Motor neuron (in vitro differentiated cells): ENCODE measurements around the gene KRTAP1-4. TPM values are rescaled to one million over a fixed set of nuclear protein-coding genes. Genes with fewer than 3 reads are reported as not detected.
"Not testable (repeated sequence)": the region's sequence is repeated elsewhere in the genome, so short reads cannot be mapped to it uniquely, and the experiment has no call there.

Experiments used
- ATAC-seq, 8 experiments: fragments of 200-7000 bp; cut with Tn5 transposase; replicated peaks in 6 of 8; 2 replicates each; pipeline ENCODE4 v1.8.0; 2021; ENCODE audit warnings: mild to moderate bottlenecking in 8 of 8, moderate library complexity in 8 of 8
- H3K27ac ChIP-seq, 2 donors: fragments of 250-450 bp; sonication (Bioruptor Pico); 2 replicates each; pipeline ENCODE4 v1.9.0; 2021; ENCODE audit warnings: antibody characterized with exemption in 2 of 2, mild to moderate bottlenecking in 2 of 2, moderate library complexity in 1 of 2
- H3K4me1 ChIP-seq, 2 donors: fragments of 250-450 bp; sonication (Bioruptor Pico); replicated peaks in 1 of 2; 2 replicates each; pipeline ENCODE4 v1.6.1; 2021; ENCODE audit warnings: antibody characterized with exemption in 2 of 2, mild to moderate bottlenecking in 2 of 2, moderate library complexity in 1 of 2
- H3K4me3 ChIP-seq, 5 donors: fragments of 250-450 bp; sonication (Bioruptor Pico); 2 replicates each; pipeline ENCODE4 v1.9.0; 2021; ENCODE audit warnings: antibody characterized with exemption in 5 of 5, mild to moderate bottlenecking in 5 of 5, moderate library complexity in 4 of 5
- WGBS, 10 experiments: fragments of 450-650 bp; shearing (Covaris generic); methylation state at CpG; one replicate each; pipeline ENCODE4 v1.0.0; 2022; 5-methylcytosine and 5-hydroxymethylcytosine counted together
- in situ Hi-C, 9 experiments: fragments of 400-800 bp; cut with MboI; loops; one replicate each; pipeline ENCODE4 v1.15.0; 2021; ENCODE audit warnings: low sequenced_read_pairs in 9 of 9, low pct_unique_long_range_greater_than_20kb in 2 of 9; ENCODE audit not compliant: unreplicated experiment in 9 of 9
- total RNA-seq, 8 experiments: library from RNA; unstranded; fragments of 300-600 nt; gene quantifications; 2 replicates each; pipeline versions ENCODE4 v1.2.3 to v1.2.4, GENCODE V29; 2022

KRTAP1-4 gene
- total RNA-seq, 8 experiments from 2014 or later = not detected

DNA sequence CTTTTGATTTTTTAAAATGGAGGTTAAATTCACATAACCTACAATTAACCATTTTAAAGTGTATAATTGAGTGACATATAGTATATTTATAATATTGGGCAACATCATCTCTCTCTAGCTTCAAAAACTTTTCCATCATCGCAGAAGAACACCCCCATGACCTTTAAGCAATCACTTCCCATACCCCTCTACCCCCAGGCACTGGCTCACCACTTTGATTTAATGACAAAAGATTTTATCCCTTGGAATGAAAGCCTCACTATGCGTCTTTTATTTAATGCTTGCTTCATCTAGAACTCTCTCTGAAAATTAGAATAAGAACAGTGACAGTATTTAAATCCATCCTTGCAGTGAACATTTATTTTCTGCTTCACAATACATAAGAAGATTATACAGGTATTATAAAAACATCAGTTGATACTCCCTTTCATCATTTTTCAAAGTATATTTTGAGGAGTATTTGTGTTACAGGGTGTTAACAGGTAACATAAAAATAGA, 7.9 kb upstream of the KRTAP1-4 start:
- H3K4me1 ChIP-seq = no peaks in the 10 kb centered on the region
- WGBS, 10 experiments = 38 to 100% (median 50%) methylated on average over 1 to 2 of the region's 2 CpGs; no CpG with 5 or more reads in 1 of the 10 experiments
- no peak overlapping the region for H3K4me3 ChIP-seq
- in situ Hi-C loops = no loop called here
- no peak for ATAC-seq
- no peak overlapping the region for H3K27ac ChIP-seq

DNA sequence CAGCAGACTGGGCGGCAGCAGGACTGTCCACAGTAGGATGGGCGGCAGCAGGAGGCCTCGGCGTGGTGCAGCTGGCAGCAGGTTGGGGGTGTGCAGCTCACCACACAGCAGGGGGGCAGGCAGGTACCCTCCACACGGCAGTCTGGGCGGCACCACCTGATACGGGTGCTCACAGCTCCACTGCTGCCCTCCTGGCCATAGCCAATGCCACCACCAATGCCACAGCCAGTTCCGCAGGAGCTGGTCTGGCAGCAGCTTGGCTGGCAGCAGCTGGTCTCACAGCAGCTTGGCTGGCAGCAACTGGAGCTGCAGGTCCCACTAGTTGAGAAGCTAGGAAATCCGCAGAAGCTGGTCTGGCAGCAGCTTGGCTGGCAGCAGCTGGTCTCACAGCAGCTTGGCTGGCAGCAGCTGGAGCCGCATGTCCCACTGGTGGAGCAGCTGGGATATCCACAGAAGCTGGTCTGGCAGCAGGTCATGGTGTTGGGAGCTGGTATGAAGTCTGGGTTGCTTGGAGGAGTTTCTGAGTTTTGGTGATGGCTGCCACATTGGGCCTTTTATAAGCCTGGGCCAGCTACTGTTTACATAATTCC, 4.4 kb upstream of the KRTAP1-4 start, which contains the start of gene KRTAP1-3:
KRTAP1-3 (minus strand) TSS at position 529 of the 590 bp plus-strand sequence; CDS start at position 476, 53 bp downstream.
- H3K4me1 ChIP-seq, in situ Hi-C loops, H3K27ac ChIP-seq, H3K4me3 ChIP-seq, ATAC-seq: not testable (repeated sequence)
- 70 to 100% (median 89%) methylated on average over 2 to 6 of the region's 10 CpGs; no CpG with 5 or more reads in 4 of the 10 experiments for WGBS, 10 experiments

DNA sequence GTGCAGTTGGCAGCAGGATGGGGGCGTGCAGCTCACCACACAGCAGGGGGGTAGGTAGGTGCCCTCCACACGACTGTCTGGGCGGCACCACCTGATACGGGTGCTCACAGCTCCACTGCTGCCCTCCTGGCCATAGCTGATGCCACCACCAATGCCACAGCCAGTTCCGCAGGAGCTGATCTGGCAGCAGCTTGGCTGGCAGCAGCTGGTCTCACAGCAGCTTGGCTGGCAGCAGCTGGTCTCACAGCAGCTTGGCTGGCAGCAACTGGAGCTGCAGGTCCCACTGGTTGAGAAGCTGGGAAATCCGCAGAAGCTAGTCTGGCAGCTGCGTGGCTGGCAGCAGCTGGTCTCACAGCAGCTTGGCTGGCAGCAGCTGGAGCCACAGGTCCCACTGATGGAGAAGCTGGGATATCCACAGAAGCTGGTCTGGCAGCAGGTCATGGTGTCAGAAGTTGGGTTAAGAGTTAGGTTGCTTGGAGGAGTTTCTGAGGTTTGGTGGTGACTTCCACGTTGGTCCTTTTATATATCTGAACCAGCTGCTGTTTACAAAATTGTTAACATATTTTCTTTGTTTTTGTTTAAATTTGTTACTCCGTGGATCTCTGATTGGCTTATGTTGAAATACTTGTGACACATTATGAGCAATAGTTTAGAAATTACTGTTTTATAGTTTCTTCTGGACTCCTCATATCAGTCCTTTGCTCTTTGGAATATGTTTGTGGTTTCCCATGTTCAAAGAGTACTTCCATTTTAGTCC, 3.1 kb downstream of the KRTAP1-4 start, which contains the start of gene KRTAP1-5:
KRTAP1-5 (minus strand) TSS at position 494 of the 757 bp plus-strand sequence; CDS start at position 441, 53 bp downstream.
- WGBS, 10 experiments = 0 to 83% (median 64%) methylated on average over 1 to 4 of the region's 9 CpGs
- no peak within 1 kb of the TSS for H3K4me3 ChIP-seq
- no peak for ATAC-seq
- in situ Hi-C loops = no loop called here
- no peak within 1 kb of the TSS for H3K27ac ChIP-seq
- H3K4me1 ChIP-seq = no peaks in the 10 kb centered on the region

DNA sequence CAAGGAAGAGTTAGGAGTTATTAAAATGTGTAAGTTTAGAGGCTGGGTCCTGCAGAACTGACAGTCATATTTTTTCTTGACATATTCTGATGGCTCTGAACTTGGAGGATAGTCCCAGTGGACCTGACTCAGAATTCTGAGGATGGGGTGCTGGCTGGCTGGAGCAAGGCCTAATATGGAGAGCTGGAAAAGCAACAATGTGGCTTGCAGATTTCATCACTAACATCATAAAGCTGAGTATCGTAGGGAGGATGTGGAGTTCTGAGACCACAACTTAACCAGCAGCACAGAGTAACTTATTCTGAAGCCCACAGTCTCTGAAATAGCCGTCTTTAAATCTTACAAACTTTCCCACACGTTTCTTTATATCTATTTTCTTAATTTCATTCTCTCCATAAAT, 5.3 kb downstream of the KRTAP1-4 start:
- no peak overlapping the region for H3K4me3 ChIP-seq
- in situ Hi-C loops = no loop called here
- no peak overlapping the region for H3K27ac ChIP-seq
- H3K4me1 ChIP-seq = no peaks in the 10 kb centered on the region
- no peak for ATAC-seq
- WGBS, 10 experiments = 14 to 92% (median 62%) methylated on average over 1 to 3 of the region's 3 CpGs

DNA sequence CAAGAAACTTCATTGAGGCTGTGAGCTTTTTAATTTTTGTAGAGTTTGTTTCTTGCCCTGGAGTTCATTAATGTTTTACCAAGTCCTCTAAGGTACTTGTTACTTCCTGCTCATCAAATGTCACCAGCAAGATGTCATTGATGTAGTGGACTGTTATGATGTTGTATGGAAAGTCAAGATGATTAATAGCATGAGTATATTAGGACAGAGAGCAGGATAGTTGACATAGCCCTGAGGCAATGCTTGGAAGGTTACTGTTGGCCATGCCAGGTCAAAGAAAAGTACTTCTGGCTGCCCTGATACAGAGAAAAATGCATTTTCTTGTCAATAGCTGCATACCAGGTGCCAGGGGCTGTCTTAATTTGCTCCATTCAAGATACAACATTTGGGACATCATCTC, 9.7 kb downstream of the KRTAP1-4 start:
- H3K4me3 ChIP-seq = no peak overlapping the region
- no peaks in the 10 kb centered on the region for H3K4me1 ChIP-seq
- in situ Hi-C loops = no loop called here
- ATAC-seq = no peak
- H3K27ac ChIP-seq = no peak overlapping the region

DNA sequence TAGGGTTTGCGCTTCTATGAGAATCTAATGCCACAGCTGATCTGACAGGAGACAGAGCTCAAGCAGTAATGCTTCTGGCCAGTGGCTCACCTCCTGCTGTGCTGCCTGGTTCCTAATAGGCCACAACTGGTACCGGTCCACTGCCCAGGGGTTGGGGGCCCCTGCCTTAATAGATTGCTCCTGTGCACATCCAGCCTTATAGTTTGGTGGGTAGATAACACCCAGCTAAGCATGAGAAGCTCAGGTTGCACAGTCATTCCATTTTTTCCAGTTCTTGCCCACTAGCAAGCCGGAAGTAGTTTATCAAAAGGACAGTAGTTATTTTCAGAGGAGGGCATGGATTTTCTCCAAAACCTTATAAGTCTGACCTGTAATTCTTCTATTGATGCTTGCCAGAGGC, 10.6 kb downstream of the KRTAP1-4 start:
- in situ Hi-C loops = no loop called here
- no peak overlapping the region for H3K27ac ChIP-seq
- 86 to 100% (median 100%) methylated on average over 1 to 3 of the region's 3 CpGs; no CpG with 5 or more reads in 3 of the 10 experiments for WGBS, 10 experiments
- no peak for ATAC-seq
- H3K4me3 ChIP-seq = no peak overlapping the region
- no peaks in the 10 kb centered on the region for H3K4me1 ChIP-seq

DNA sequence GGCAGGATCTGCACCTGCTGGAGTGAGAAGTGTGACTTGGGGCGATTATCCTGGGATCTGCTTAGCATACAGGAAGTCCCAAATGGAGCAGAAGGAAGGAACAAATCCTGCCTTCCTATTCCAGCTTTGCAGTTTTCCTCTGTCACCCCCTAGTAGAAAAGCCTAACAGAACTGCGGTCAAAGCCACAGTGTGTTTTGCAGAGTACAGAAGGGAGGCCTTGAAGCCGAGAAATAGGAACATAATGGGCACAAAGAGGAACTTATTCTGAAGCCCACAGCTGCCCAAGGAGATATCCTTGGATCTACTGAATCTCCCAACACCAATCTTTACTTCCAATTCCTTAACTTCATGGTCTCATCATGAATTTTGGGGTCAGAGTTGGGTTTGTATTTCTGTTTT, 11.5 kb downstream of the KRTAP1-4 start:
- no peak for ATAC-seq
- Histone ChIP-seq H3K4me3 (no peak overlapping the region), H3K4me1 (peaks cover 0 to 4% of the 10 kb centered on the region in 2 donors), H3K27ac (no peak overlapping the region)
- 40 to 100% (median 81%) methylated on average over 1 to 3 of the region's 3 CpGs; no CpG with 5 or more reads in 3 of the 10 experiments for WGBS, 10 experiments
- in situ Hi-C loops = no loop called here

DNA sequence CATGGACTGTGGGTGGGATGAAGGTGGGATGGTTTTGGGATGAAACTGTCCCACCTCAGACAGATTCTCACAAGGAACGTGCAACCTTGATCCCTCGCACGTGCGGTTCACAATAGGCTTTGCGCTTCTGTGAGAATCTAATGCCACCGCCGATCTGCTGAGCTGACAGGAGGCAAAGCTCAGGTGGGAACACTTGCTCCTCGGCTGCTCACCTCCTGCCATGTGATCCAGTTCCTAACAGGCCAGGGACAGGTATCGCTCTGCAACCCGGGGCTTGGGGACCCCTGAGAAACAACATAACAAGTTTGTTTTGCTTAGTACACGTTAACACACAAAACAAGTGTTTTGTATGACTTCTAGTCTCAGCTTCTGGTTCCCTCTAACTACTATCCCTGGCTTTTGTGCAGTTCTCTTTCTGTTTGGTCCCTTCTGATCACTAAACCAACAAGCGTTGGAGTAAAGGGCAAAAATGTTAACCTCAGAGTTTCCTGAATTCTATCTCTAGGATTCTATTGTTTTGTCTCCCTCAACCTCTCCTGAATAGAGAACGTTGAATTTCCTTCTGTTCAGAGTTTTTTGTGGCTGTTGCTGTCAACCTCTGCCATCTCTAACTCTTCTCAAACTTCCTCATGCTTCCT, 13.3 kb downstream of the KRTAP1-4 start:
- in situ Hi-C loops = no loop called here

DNA sequence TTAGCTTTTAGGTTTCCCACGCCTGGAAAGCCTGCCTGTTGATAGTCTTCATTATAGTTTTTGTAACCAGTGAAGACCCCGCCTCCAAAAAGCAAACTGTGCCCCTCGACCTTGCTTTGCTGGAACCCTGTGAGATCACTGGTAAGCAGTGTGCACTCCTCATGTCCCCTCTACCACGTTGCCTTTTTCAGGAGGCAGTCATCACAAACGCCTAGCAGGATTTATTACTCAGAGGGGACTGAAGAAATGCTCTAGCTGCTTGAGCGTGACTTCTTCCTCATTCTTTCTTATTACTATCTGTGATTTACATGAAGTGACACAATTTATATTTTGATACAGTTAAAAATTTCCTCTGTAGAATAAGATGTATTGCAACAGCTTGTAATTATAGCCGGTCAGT, 14.5 kb downstream of the KRTAP1-4 start:
- peaks cover 0 to 4% of the 10 kb centered on the region in 2 donors for H3K4me1 ChIP-seq
- no peak overlapping the region for H3K27ac ChIP-seq
- in situ Hi-C loops = no loop called here
- no peak overlapping the region for H3K4me3 ChIP-seq
- peak in 4 of 8 experiments; percentile 42 to 67 (median 50) for ATAC-seq
- WGBS, 10 experiments = 52 to 86% (median 66%) methylated on average over 3 to 7 of the region's 7 CpGs; no CpG with 5 or more reads in 3 of the 10 experiments

More for the DNA sequence above, 13.3 kb downstream of the KRTAP1-4 start:
- Histone ChIP-seq H3K27ac (no peak overlapping the region), H3K4me1 (peaks cover 0 to 4% of the 10 kb centered on the region in 2 donors), H3K4me3 (no peak overlapping the region)
- ATAC-seq = no peak
- 29 to 88% (median 71%) methylated on average over 1 to 13 of the region's 13 CpGs; no CpG with 5 or more reads in 1 of the 10 experiments for WGBS, 10 experiments

DNA sequence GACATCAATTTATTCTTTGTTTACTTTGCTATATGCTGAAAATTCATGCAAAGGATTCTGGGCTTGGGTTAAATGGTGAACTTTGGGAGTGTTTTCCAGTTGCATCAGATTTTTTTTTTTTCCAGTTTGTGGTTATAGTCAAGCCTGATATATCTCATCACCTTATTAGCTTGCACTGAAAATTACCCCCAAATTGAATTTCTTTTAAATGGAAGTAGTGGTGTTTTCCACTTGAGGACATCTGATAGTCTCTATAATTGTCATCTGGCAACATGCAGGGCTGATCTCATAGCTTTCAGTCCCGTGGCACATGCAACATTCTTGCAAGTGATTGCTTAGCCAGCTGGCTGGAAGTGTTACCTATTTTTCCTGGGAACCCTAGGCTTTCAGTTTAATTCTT, 16.4 kb downstream of the KRTAP1-4 start:
- ATAC-seq = peak in 6 of 8 experiments; percentile 32 to 91 (median 74)
- H3K4me3 ChIP-seq = no peak overlapping the region
- peaks cover 0 to 4% of the 10 kb centered on the region in 2 donors for H3K4me1 ChIP-seq
- no peak overlapping the region for H3K27ac ChIP-seq
- WGBS, 10 experiments = 0 to 57% (median 29%) methylated on average over 1 of the region's 1 CpG; no CpG with 5 or more reads in 3 of the 10 experiments
- in situ Hi-C loops = no loop called here

DNA sequence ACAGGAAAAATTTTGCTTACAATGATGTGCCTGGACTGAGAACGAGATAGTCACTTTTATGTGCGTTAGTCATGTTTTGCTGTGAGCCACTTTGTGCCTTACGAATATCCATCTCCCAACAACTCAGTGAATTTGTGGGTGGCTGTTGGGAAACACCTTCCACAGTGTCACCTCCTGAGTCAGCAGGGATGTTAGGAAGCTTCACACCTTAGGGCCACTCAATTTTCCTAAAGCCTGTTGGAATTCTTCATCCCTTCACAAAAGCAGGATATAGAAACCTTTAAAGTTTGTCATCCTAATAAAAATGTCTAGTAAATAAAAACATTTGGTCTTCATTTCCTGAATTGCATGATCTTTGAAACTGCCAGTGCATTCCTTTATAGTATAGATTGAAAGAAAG, 16.8 kb downstream of the KRTAP1-4 start:
- Histone ChIP-seq H3K27ac (no peak overlapping the region), H3K4me3 (no peak overlapping the region), H3K4me1 (peaks cover 0 to 4% of the 10 kb centered on the region in 2 donors)
- WGBS, 10 experiments = 7 to 90% (median 30%) methylated on average over 3 of the region's 3 CpGs; no CpG with 5 or more reads in 3 of the 10 experiments
- no peak for ATAC-seq
- in situ Hi-C loops = no loop called here

DNA sequence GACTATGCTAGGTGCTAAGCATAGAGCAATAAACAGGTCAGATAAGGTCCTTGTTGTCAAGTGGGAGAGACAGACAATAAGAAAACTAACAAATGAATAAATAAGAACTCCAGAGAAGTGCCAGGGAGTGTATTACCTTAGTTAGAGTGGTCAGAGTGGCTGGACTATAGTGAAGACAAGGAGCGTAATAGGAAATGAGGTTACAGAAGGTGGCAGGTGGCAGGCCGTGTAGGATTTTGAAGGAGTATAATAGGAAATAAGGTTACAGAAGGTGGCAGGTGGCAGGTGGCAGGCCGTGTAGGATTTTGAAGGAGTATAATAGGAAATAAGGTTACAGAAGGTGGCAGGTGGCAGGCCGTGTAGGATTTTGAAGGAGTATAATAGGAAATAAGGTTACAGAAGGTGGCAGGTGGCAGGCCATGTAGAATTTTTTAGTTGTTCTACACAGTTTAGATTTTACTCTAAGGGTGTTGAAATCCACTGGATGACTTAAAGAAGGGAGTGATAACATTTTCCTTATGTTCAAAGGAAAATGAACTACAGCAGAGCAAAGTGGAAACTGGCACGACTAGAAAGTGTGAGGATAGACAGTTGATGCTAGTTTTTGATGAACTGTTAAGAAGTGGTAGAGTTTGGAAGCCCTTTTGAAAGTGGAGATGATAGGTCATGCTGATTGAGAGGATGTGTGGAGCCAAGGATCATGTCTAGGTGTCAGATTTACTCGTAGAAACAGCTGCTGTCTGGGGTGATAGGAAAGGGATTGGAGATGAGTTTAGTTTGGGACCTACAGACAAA, 17.5 kb downstream of the KRTAP1-4 start:
- ATAC-seq = no peak
- Histone ChIP-seq H3K4me3 (no peak overlapping the region), H3K27ac (no peak overlapping the region), H3K4me1 (peaks cover 0 to 4% of the 10 kb centered on the region in 2 donors)
- 8 to 88% (median 83%) methylated on average over 1 to 5 of the region's 6 CpGs; no CpG with 5 or more reads in 1 of the 10 experiments for WGBS, 10 experiments
- in situ Hi-C loops = no loop called here
